ENCODE results near the gene RASGRP4. TPM values are rescaled to one million over a fixed set of nuclear protein-coding genes. Genes with fewer than 3 reads are reported as not detected.
A peak's percentile ranks its signal among the peaks of the same experiment; 100 is the strongest.

RASGRP4 gene
- total RNA-seq, 1 donor from 2014 or later, result 7.6 TPM

DNA sequence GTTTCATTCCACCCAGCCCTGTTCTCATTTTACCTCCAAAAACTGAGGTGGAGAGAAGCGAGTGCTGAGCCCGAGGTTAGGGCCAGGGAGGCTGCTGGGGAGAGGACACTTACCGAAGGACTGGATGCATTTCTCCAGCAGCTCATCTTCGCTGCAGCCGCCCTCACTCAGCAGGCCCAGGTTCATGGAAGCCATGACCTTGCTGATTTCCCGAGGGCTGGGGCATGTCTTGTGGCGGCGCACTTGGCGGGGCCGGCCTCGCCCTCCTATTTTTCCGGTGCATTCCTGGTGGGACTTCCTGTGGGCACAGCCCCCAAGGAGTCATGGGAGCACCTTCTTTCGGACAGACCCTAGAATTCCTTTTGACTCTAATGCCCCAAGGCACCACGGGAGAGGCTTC is 4.2 kb downstream of the RASGRP4 start:
- intact Hi-C loops (cut with DNase I), result no loop called here
- peaks cover 4% of the 10 kb centered on the region for H3K4me1 ChIP-seq
- TF ChIP-seq, protein P1, sequence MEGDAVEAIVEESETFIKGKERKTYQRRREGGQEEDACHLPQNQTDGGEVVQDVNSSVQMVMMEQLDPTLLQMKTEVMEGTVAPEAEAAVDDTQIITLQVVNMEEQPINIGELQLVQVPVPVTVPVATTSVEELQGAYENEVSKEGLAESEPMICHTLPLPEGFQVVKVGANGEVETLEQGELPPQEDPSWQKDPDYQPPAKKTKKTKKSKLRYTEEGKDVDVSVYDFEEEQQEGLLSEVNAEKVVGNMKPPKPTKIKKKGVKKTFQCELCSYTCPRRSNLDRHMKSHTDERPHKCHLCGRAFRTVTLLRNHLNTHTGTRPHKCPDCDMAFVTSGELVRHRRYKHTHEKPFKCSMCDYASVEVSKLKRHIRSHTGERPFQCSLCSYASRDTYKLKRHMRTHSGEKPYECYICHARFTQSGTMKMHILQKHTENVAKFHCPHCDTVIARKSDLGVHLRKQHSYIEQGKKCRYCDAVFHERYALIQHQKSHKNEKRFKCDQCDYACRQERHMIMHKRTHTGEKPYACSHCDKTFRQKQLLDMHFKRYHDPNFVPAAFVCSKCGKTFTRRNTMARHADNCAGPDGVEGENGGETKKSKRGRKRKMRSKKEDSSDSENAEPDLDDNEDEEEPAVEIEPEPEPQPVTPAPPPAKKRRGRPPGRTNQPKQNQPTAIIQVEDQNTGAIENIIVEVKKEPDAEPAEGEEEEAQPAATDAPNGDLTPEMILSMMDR (IDR thresholded peaks at IDR 0.05), result no peak
- H3K9me3 ChIP-seq, result no peaks in the 10 kb centered on the region
- DNase-seq (no peak), ATAC-seq (no peak)
- no peaks in the 10 kb centered on the region for H3K27me3 ChIP-seq
- no peak overlapping the region for H3K27ac ChIP-seq
- H3K4me3 ChIP-seq, result no peak overlapping the region
- no peaks in the 10 kb centered on the region for H3K36me3 ChIP-seq

DNA sequence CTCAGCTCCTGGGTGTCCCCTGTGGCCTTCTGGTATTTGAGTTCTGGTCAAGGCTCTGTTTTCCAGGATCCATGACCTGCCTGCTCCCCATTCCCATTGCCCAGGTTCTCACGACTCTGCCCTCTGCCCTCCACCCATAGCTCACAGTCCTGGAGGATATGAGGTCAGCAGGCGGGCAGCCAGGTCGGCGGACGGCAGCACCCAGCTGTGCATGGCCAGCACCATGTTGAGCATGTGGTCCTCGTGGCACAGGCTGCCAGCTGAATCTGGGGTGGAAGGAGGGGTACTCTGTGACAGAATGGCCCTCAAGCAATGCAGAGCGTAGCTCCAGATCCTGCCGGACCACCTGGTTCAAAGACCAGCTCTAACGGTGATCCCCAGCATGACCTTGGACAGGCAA is 5.1 kb downstream of the RASGRP4 start:
- ATAC-seq, result no peak
- TF ChIP-seq, protein P1 (IDR thresholded peaks at IDR 0.05), result no peak
- Histone ChIP-seq H3K36me3 (no peaks in the 10 kb centered on the region), H3K4me3 (no peak overlapping the region), H3K4me1 (peaks cover 4% of the 10 kb centered on the region), H3K27me3 (no peaks in the 10 kb centered on the region), H3K27ac (no peak overlapping the region), H3K9me3 (no peaks in the 10 kb centered on the region)
- DNase-seq, result no peak
- intact Hi-C loops (cut with DNase I), result no loop called here

- peak overlapping the region; percentile 41 for H3K4me3 ChIP-seq
- DNase-seq (peak; percentile 89), ATAC-seq (peak; percentile 95)
- H3K9me3 ChIP-seq, result no peaks in the 10 kb centered on the region
- no peaks in the 10 kb centered on the region for H3K36me3 ChIP-seq
- TF ChIP-seq, protein P1 (IDR thresholded peaks at IDR 0.05), result no peak
- intact Hi-C loops (cut with DNase I), result no loop called here
- H3K27ac ChIP-seq, result no peak overlapping the region
- H3K27me3 ChIP-seq, result no peaks in the 10 kb centered on the region
- peaks cover 4% of the 10 kb centered on the region for H3K4me1 ChIP-seq
Observed at GRCh38 chr19:38417544-38418506, 8.2 kb downstream of the RASGRP4 start.

DNA sequence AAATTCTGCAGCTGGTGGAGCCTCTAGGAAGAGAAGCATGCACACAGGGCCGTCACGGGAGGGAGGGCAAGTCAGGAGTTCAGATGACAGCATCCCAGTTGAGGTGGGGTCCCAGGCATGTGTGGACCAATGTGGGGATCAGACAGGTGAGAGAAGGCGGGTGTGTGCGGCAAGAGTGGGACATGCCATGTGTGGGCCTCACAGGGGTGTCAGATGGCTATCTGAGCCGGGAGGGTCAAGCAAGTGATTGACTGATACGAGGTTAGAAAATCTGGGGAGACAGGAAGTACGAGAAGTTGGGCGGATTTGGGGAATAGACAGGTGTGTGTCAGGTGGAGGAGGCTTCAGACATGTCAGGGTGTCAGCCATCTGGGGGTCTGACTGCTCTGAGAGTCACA is 8.9 kb downstream of the RASGRP4 start:
- intact Hi-C loops (cut with DNase I), result no loop called here
- Histone ChIP-seq H3K4me1 (peaks cover 4% of the 10 kb centered on the region), H3K36me3 (no peaks in the 10 kb centered on the region), H3K27me3 (no peaks in the 10 kb centered on the region), H3K9me3 (no peaks in the 10 kb centered on the region), H3K4me3 (no peak overlapping the region), H3K27ac (no peak overlapping the region)
- no peak for DNase-seq
- ATAC-seq, result no peak
- TF ChIP-seq, protein P1 (IDR thresholded peaks at IDR 0.05), result no peak

GRCh38 chr19:38413416-38413815 is 12.6 kb downstream of the RASGRP4 start:
- intact Hi-C loops (cut with DNase I), result no loop called here
- TF ChIP-seq, protein P1 (IDR thresholded peaks at IDR 0.05), result no peak
- H3K4me3 ChIP-seq, result no peak overlapping the region
- DNase-seq (no peak), ATAC-seq (no peak)
- H3K36me3 ChIP-seq, result no peaks in the 10 kb centered on the region
- H3K27ac ChIP-seq, result no peak overlapping the region
- no peaks in the 10 kb centered on the region for H3K27me3 ChIP-seq
- H3K9me3 ChIP-seq, result no peaks in the 10 kb centered on the region
- H3K4me1 ChIP-seq, result peaks cover 4% of the 10 kb centered on the region

Measured in upper lobe of right lung (tissue), 1 donor.